Measurements from ENCODE around the gene MRPS14. TPM values are rescaled to one million over a fixed set of nuclear protein-coding genes. Genes with fewer than 3 reads are reported as not detected.

Gene MRPS14
- total RNA-seq, 1 experiment from 2014 or later, result 29.4 TPM

DNA sequence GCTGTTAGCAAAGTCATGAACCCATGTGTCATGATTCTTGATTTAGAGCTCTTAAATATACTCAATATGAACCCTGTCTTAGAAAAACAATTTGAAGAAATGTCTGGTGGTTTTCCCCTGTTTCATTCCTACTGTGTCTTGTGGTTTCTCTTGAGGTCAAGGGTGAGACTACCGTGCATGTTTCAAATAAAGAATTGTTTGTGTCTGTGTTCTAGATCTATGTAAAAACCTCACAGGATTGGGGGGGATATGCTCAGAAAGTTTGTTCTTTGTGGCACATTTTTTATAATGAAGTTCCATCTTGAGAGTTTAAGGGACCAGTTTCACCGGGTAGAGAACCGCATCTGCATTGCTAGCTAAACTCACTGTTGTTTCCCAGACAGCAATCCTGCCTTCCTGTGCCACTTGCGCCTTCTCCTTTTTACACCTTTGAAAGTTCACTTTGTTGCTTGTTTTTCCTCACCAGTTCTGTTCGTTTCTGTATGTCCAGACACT lies 54.4 kb downstream of the MRPS14 start:
- Histone ChIP-seq H3K4me2 (ENCODE audit: low read length) (no peak overlapping the region), H3K4me3 (replicated peaks in 1 of 2; ENCODE audit: low read depth in 1 of 2, low read length in 2 of 2) (no peak overlapping the region), H2AFZ (ENCODE audit: low read depth, low read length, poor library complexity, severe bottlenecking) (no peak overlapping the region), H3K9me3 (ENCODE audit: control insufficient read depth in 1 of 2, insufficient read depth in 1 of 2, low read depth in 1 of 2, low read length in 2 of 2) (no peaks in the 10 kb centered on the region), H4K20me1 (ENCODE audit: insufficient read depth) (no peaks in the 10 kb centered on the region), H3K9me2 (ENCODE audit: insufficient read depth) (no peaks in the 10 kb centered on the region), H3K27ac (ENCODE audit: low read depth, low read length) (no peak overlapping the region), H3K36me3 (ENCODE audit: control insufficient read depth in 1 of 2, insufficient read depth in 2 of 2, low read length in 2 of 2) (no peaks in the 10 kb centered on the region), H3K4me1 (ENCODE audit: control insufficient read depth in 1 of 2, insufficient read depth in 2 of 2, low read length in 2 of 2) (peaks cover 0 to 2% of the 10 kb centered on the region in 2 experiments; a peak in 1 of 4 replicates), H3K9ac (ENCODE audit: low read length) (no peak overlapping the region), H3K79me2 (ENCODE audit: insufficient read depth, low read length) (no peaks in the 10 kb centered on the region), H3K27me3 (ENCODE audit: insufficient read depth, low read length) (no peaks in the 10 kb centered on the region)
- no TSS peak for BruUV-seq (replicated peaks)
- intact Hi-C loops (cut with micrococcal nuclease), result no loop called here
- POLR2A ChIA-PET, result no interaction called here
- TF ChIP-seq ZNF274 (IDR thresholded peaks at IDR 0.05; ENCODE audit: low read depth, low read length), result no peak
- TF ChIP-seq CEBPB (IDR thresholded peaks at IDR 0.05; ENCODE audit: low read depth), result no peak
- no peak for TF ChIP-seq FOSL1 (IDR thresholded peaks at IDR 0.05; ENCODE audit: low read depth)
- TF ChIP-seq SIN3A (IDR thresholded peaks at IDR 0.05; ENCODE audit: low read depth), result no peak
- no peak for TF ChIP-seq ZFX (IDR thresholded peaks at IDR 0.05)
- no peak for TF ChIP-seq CBX3 (IDR thresholded peaks at IDR 0.05; ENCODE audit: low read depth)
- no peak for TF ChIP-seq YY1 (IDR thresholded peaks at IDR 0.05; ENCODE audit: extremely low read depth, insufficient replicate concordance, low read depth, low read length)
- no peak for TF ChIP-seq RAD21 (IDR thresholded peaks at IDR 0.05; ENCODE audit: low read depth)
- TF ChIP-seq, protein P1, sequence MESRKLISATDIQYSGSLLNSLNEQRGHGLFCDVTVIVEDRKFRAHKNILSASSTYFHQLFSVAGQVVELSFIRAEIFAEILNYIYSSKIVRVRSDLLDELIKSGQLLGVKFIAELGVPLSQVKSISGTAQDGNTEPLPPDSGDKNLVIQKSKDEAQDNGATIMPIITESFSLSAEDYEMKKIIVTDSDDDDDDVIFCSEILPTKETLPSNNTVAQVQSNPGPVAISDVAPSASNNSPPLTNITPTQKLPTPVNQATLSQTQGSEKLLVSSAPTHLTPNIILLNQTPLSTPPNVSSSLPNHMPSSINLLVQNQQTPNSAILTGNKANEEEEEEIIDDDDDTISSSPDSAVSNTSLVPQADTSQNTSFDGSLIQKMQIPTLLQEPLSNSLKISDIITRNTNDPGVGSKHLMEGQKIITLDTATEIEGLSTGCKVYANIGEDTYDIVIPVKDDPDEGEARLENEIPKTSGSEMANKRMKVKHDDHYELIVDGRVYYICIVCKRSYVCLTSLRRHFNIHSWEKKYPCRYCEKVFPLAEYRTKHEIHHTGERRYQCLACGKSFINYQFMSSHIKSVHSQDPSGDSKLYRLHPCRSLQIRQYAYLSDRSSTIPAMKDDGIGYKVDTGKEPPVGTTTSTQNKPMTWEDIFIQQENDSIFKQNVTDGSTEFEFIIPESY (IDR thresholded peaks at IDR 0.05; ENCODE audit: extremely low read depth, insufficient replicate concordance, low read length), result no peak
- TF ChIP-seq JUND (IDR thresholded peaks at IDR 0.05), result no peak
- TF ChIP-seq, protein P2, sequence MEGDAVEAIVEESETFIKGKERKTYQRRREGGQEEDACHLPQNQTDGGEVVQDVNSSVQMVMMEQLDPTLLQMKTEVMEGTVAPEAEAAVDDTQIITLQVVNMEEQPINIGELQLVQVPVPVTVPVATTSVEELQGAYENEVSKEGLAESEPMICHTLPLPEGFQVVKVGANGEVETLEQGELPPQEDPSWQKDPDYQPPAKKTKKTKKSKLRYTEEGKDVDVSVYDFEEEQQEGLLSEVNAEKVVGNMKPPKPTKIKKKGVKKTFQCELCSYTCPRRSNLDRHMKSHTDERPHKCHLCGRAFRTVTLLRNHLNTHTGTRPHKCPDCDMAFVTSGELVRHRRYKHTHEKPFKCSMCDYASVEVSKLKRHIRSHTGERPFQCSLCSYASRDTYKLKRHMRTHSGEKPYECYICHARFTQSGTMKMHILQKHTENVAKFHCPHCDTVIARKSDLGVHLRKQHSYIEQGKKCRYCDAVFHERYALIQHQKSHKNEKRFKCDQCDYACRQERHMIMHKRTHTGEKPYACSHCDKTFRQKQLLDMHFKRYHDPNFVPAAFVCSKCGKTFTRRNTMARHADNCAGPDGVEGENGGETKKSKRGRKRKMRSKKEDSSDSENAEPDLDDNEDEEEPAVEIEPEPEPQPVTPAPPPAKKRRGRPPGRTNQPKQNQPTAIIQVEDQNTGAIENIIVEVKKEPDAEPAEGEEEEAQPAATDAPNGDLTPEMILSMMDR (IDR thresholded peaks at IDR 0.05 in 2 of 3, conservative IDR thresholded peaks at IDR 0.05 in 1 of 3; ENCODE audit: borderline replicate concordance in 1 of 3, insufficient read depth in 1 of 3, low read depth in 2 of 3, low read length in 2 of 3), result no peak
- TF ChIP-seq, protein P3, sequence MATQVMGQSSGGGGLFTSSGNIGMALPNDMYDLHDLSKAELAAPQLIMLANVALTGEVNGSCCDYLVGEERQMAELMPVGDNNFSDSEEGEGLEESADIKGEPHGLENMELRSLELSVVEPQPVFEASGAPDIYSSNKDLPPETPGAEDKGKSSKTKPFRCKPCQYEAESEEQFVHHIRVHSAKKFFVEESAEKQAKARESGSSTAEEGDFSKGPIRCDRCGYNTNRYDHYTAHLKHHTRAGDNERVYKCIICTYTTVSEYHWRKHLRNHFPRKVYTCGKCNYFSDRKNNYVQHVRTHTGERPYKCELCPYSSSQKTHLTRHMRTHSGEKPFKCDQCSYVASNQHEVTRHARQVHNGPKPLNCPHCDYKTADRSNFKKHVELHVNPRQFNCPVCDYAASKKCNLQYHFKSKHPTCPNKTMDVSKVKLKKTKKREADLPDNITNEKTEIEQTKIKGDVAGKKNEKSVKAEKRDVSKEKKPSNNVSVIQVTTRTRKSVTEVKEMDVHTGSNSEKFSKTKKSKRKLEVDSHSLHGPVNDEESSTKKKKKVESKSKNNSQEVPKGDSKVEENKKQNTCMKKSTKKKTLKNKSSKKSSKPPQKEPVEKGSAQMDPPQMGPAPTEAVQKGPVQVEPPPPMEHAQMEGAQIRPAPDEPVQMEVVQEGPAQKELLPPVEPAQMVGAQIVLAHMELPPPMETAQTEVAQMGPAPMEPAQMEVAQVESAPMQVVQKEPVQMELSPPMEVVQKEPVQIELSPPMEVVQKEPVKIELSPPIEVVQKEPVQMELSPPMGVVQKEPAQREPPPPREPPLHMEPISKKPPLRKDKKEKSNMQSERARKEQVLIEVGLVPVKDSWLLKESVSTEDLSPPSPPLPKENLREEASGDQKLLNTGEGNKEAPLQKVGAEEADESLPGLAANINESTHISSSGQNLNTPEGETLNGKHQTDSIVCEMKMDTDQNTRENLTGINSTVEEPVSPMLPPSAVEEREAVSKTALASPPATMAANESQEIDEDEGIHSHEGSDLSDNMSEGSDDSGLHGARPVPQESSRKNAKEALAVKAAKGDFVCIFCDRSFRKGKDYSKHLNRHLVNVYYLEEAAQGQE (IDR thresholded peaks at IDR 0.05; ENCODE audit: low read depth), result no peak
- TF ChIP-seq POLR2AphosphoS5 (IDR thresholded peaks at IDR 0.05; ENCODE audit: low read depth, low read length), result no peak
- no peak for TF ChIP-seq SP1 (IDR thresholded peaks at IDR 0.05; ENCODE audit: low read depth)
- TF ChIP-seq, protein P4, sequence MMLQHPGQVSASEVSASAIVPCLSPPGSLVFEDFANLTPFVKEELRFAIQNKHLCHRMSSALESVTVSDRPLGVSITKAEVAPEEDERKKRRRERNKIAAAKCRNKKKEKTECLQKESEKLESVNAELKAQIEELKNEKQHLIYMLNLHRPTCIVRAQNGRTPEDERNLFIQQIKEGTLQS (IDR thresholded peaks at IDR 0.05), result no peak
- no peak for TF ChIP-seq EZH2 (IDR thresholded peaks at IDR 0.05)
- TF ChIP-seq ELF1 (IDR thresholded peaks at IDR 0.05; ENCODE audit: borderline replicate concordance, low read depth), result no peak
- no peak for TF ChIP-seq EGR1 (IDR thresholded peaks at IDR 0.05; ENCODE audit: low read depth)
- DNase-seq (ENCODE audit: low read depth, low spot score), result no peak
- RAD21 ChIA-PET (ENCODE audit: low non-redundant PET in 1 of 2, low total read pairs in 2 of 2, uncharacterized antibody in 2 of 2, unreplicated experiment in 2 of 2), result no interaction called here
- ATAC-seq, result no peak
- CTCF ChIA-PET, result no interaction called here

Measured in HCT116 (cell line).